A549 (cell line): ENCODE data around the gene SIVA1.

ENCODE experiments used
- CEBPB ChIP-seq, 2 experiments: fragments of >200 bp in 1 of 2; sonication (Bioruptor Twin) in 1 of 2; formaldehyde crosslinking in 1 of 2; IDR thresholded peaks; 2 replicates each; pipeline ENCODE4 v1.6.1; 2012 to 2016
- EHMT2 ChIP-seq: fragments of 200-600 bp; sonication (generic); IDR thresholded peaks from 2 replicates; pipeline ENCODE4 v1.6.1; 2016; ENCODE audit warnings: antibody characterized with exemption, low read depth, mild to moderate bottlenecking, moderate library complexity
- EP300 ChIP-seq, 2 experiments: fragments of >200 bp; sonication (Bioruptor Twin); formaldehyde crosslinking; IDR thresholded peaks; 2 replicates in 1 of 2; 3 replicates in 1 of 2; pipeline ENCODE4 v1.6.1; 2016 to 2017
- MYC ChIP-seq: IDR thresholded peaks from 2 replicates; pipeline ENCODE4 v1.6.1; 2012; ENCODE audit warnings: mild to moderate bottlenecking, inconsistent platforms, low read length, improper control_type of control experiment, borderline replicate concordance
- POLR2A ChIP-seq: IDR thresholded peaks from 2 replicates; pipeline ENCODE4 v1.6.1; 2012; ENCODE audit warnings: mild to moderate bottlenecking, low read length
- RAD21 ChIP-seq, 2 experiments: fragments of >200 bp in 1 of 2; sonication (Bioruptor Twin) in 1 of 2; formaldehyde crosslinking in 1 of 2; IDR thresholded peaks in 1 of 2; conservative IDR thresholded peaks in 1 of 2; 2 replicates in 1 of 2; 3 replicates in 1 of 2; pipeline ENCODE4 v1.6.1; 2012 to 2018; ENCODE audit warnings: inconsistent platforms in 1 of 2
- RCOR1 ChIP-seq: fragments of 150-350 bp; IDR thresholded peaks from 2 replicates; pipeline ENCODE4 v1.6.1; 2014; ENCODE audit warnings: antibody characterized with exemption, low read length, low read depth
- SMC3 ChIP-seq: fragments of >200 bp; sonication (Bioruptor Twin); formaldehyde crosslinking; IDR thresholded peaks from 3 replicates; pipeline ENCODE4 v1.6.1; 2018; ENCODE audit warnings: inconsistent platforms
- TP53 ChIP-seq: fragments of 250-450 bp; sonication (Bioruptor Pico); IDR thresholded peaks from 2 replicates; pipeline ENCODE4 v1.5.0; 2021; ENCODE audit warnings: mild to moderate bottlenecking, moderate library complexity
- ZFP36 ChIP-seq: fragments of 450-650 bp; IDR thresholded peaks from 2 replicates; pipeline ENCODE4 v1.6.1; 2014; ENCODE audit warnings: borderline replicate concordance; ENCODE audit not compliant: partially characterized antibody
- TF ChIP-seq, protein P1 (sequence below): fragments of >200 bp; sonication (Bioruptor Twin); formaldehyde crosslinking; IDR thresholded peaks from 3 replicates; pipeline ENCODE4 v1.5.1; 2016
- TF ChIP-seq, protein P2 (sequence below): fragments of 200-600 bp; sonication (generic); IDR thresholded peaks from 2 replicates; pipeline ENCODE4 v1.6.1; 2016; ENCODE audit warnings: antibody characterized with exemption, mild to moderate bottlenecking, moderate library complexity

DNA sequence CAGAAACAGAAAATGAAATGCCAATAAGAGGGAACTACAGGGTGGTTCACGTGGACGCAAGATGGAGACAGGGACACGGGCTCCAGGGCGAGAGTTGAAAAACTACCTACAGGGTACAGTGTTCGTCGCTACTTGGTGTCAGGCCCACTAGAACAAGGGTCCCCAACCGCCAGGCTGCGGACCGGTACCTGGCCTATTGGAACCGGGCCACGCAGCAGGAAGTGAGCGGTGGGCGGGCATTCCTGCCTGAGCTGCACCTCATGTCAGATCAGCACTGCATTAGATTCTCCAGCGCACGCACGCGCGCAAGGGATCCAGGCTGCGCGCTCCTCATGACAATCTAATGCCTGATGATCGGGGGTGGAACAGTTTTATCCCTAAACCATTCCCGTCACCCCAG, 48.7 kb upstream of the SIVA1 start:
- TF ChIP-seq TP53 (CRISPR knock-in tag) (no peak), EP300 (IDR thresholded peaks at IDR 0.05) (no peak), SMC3 (no peak), POLR2A (no peak), RCOR1 (no peak), ZFP36 (no peak), CEBPB (IDR thresholded peaks at IDR 0.05) (no peak), EHMT2 (no peak), MYC (no peak), RAD21 (conservative IDR thresholded peaks at IDR 0.05 in 1 of 2, IDR thresholded peaks at IDR 0.05 in 1 of 2) (no peak)
- TF ChIP-seq, protein P1, sequence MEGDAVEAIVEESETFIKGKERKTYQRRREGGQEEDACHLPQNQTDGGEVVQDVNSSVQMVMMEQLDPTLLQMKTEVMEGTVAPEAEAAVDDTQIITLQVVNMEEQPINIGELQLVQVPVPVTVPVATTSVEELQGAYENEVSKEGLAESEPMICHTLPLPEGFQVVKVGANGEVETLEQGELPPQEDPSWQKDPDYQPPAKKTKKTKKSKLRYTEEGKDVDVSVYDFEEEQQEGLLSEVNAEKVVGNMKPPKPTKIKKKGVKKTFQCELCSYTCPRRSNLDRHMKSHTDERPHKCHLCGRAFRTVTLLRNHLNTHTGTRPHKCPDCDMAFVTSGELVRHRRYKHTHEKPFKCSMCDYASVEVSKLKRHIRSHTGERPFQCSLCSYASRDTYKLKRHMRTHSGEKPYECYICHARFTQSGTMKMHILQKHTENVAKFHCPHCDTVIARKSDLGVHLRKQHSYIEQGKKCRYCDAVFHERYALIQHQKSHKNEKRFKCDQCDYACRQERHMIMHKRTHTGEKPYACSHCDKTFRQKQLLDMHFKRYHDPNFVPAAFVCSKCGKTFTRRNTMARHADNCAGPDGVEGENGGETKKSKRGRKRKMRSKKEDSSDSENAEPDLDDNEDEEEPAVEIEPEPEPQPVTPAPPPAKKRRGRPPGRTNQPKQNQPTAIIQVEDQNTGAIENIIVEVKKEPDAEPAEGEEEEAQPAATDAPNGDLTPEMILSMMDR, result no peak
- TF ChIP-seq, protein P2, sequence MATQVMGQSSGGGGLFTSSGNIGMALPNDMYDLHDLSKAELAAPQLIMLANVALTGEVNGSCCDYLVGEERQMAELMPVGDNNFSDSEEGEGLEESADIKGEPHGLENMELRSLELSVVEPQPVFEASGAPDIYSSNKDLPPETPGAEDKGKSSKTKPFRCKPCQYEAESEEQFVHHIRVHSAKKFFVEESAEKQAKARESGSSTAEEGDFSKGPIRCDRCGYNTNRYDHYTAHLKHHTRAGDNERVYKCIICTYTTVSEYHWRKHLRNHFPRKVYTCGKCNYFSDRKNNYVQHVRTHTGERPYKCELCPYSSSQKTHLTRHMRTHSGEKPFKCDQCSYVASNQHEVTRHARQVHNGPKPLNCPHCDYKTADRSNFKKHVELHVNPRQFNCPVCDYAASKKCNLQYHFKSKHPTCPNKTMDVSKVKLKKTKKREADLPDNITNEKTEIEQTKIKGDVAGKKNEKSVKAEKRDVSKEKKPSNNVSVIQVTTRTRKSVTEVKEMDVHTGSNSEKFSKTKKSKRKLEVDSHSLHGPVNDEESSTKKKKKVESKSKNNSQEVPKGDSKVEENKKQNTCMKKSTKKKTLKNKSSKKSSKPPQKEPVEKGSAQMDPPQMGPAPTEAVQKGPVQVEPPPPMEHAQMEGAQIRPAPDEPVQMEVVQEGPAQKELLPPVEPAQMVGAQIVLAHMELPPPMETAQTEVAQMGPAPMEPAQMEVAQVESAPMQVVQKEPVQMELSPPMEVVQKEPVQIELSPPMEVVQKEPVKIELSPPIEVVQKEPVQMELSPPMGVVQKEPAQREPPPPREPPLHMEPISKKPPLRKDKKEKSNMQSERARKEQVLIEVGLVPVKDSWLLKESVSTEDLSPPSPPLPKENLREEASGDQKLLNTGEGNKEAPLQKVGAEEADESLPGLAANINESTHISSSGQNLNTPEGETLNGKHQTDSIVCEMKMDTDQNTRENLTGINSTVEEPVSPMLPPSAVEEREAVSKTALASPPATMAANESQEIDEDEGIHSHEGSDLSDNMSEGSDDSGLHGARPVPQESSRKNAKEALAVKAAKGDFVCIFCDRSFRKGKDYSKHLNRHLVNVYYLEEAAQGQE, result no peak
